H1 (cell line): ENCODE results near the gene STARD7. TPM values are rescaled to one million over a fixed set of nuclear protein-coding genes. Genes with fewer than 3 reads are reported as not detected.

Experiments used
- BACH1 ChIP-seq: IDR thresholded peaks from 2 replicates; pipeline ENCODE4 v1.6.1; 2012; ENCODE audit warnings: low read length, improper control_type of control experiment
- CREB1 ChIP-seq: IDR thresholded peaks from 2 replicates; pipeline ENCODE4 v1.6.1; 2012; ENCODE audit warnings: inconsistent platforms
- EZH2 ChIP-seq: fragments of 200-600 bp; sonication (generic); IDR thresholded peaks from 2 replicates; pipeline ENCODE4 v1.7.1; 2012; ENCODE audit warnings: low read depth, mild to moderate bottlenecking, moderate library complexity, low read length, inconsistent platforms; ENCODE audit not compliant: severe bottlenecking
- HDAC6 ChIP-seq: IDR thresholded peaks from one replicate; pipeline ENCODE4 v1.7.1; 2012; ENCODE audit warnings: low read depth, mild to moderate bottlenecking, inconsistent platforms, low read length, moderate library complexity
- POLR2A ChIP-seq, 2 experiments: IDR thresholded peaks; 1 replicate in 1 of 2; 2 replicates in 1 of 2; pipeline ENCODE4 v1.6.1; 2011; ENCODE audit warnings: low read depth in 2 of 2, low read length in 2 of 2, mild to moderate bottlenecking in 2 of 2; ENCODE audit errors: control extremely low read depth in 1 of 2
- SP4 ChIP-seq: IDR thresholded peaks from 2 replicates; pipeline ENCODE4 v1.6.1; 2012; ENCODE audit warnings: low read length, inconsistent platforms
- TAF7 ChIP-seq: optimal IDR thresholded peaks from 2 replicates; pipeline ENCODE3; 2011; ENCODE audit warnings: low read depth, mild to moderate bottlenecking, inconsistent platforms, low read length, moderate library complexity, borderline replicate concordance
- TCF12 ChIP-seq: IDR thresholded peaks from 2 replicates; pipeline ENCODE4 v1.6.1; 2011; ENCODE audit warnings: low read depth, mild to moderate bottlenecking, low read length
- polyA plus RNA-seq, 7 experiments: library from polyadenylated mRNA; depleted of rRNA in 3 of 7; stranded (reverse) in 5 of 7; unstranded in 2 of 7; fragments of >200 nt in 5 of 7; fragments of 200-250 nt in 2 of 7; gene quantifications; 1 replicate in 5 of 7; 2 replicates in 1 of 7; 4 replicates in 1 of 7; pipeline versions ENCODE4 v1.2.1 to v1.2.3, GENCODE V29; 2011 to 2013; ENCODE audit warnings: missing spikeins in 2 of 7, mixed read lengths in 2 of 7
- total RNA-seq: library from RNA; stranded (reverse); fragmentation: NEBNext Ultra II Directional; extraction: Animal tissue kit (Norgen Biotek cat#: 25700); gene quantifications from 2 replicates; pipeline ENCODE4 v1.2.1, GENCODE V29; 2021
- TF ChIP-seq, protein P1 (sequence below): IDR thresholded peaks from 2 replicates; pipeline ENCODE4 v1.6.1; 2012; ENCODE audit warnings: low read length, inconsistent platforms

STARD7 gene
- total and polyA plus RNA-seq, 2 of the 8 experiments (the other 6 are each of a cell fraction or from before 2014, with no cell fraction given), result 89.1 to 200 TPM

DNA sequence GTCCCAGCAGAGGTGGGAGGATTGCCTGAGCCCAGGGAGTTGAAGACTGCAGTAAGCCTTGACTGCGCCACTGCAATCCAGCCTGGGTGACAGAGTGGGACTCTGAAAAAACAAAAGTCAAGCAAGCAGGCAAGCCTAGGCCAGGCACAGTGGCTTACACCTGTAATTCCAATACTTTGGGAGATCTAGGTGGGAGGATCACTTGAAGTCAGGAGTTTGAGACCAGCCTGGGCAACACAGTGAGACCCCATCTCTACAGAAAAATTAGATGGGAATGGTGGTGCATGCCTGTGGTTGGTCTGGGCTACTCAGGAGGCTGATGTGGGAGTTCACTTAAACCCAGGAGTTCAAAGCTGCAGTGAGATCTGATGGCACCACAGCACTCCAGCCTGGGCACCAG lies 28.6 kb downstream of the STARD7 start (continued):
- TF ChIP-seq, protein P1, sequence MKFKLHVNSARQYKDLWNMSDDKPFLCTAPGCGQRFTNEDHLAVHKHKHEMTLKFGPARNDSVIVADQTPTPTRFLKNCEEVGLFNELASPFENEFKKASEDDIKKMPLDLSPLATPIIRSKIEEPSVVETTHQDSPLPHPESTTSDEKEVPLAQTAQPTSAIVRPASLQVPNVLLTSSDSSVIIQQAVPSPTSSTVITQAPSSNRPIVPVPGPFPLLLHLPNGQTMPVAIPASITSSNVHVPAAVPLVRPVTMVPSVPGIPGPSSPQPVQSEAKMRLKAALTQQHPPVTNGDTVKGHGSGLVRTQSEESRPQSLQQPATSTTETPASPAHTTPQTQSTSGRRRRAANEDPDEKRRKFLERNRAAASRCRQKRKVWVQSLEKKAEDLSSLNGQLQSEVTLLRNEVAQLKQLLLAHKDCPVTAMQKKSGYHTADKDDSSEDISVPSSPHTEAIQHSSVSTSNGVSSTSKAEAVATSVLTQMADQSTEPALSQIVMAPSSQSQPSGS, result no peak
- TF ChIP-seq CREB1 (no peak), TCF12 (no peak), POLR2A (IDR thresholded peaks at IDR 0.05; ENCODE audit: control extremely low read depth in 1 of 2, low read depth in 2 of 2, low read length in 2 of 2) (no peak), TAF7 (no peak), BACH1 (no peak), SP4 (no peak), HDAC6 (no peak), EZH2 (no peak)
